Glomerular endothelial cell (primary cell): ENCODE data around the gene PLEKHG5. TPM values are rescaled to one million over a fixed set of nuclear protein-coding genes. Genes with fewer than 3 reads are reported as not detected.

Experiments
- total RNA-seq: library from RNA; depleted of rRNA; stranded (reverse); fragments of >200 nt; gene quantifications from 2 replicates; pipeline ENCODE4 v1.2.3, GENCODE V29; 2015

PLEKHG5 gene
- total RNA-seq, 1 donor from 2014 or later, result 63.7 TPM

Other genes starting within 250 kb of the PLEKHG5 start
- gene HES3, start 247.5 kb downstream of the PLEKHG5 start, total RNA-seq, result not detected in 2 replicates
- gene GPR153, start 230.6 kb downstream of the PLEKHG5 start, total RNA-seq, result 4.3 and 4.7 TPM in 2 replicates
- gene ACOT7, start 97.9 kb downstream of the PLEKHG5 start, total RNA-seq, result 84.0 and 102 TPM in 2 replicates
- gene HES2, start 71.7 kb downstream of the PLEKHG5 start, total RNA-seq, result 16.1 and 41.8 TPM in 2 replicates
- 0.15 and 1.1 TPM in 2 replicates for gene ESPN, start 66.9 kb downstream of the PLEKHG5 start, total RNA-seq
- 34.5 and 57.9 TPM in 2 replicates for gene TNFRSF25, start 25.5 kb downstream of the PLEKHG5 start, total RNA-seq
- 19.5 and 32.1 TPM in 2 replicates for gene NOL9, start 62.8 kb upstream of the PLEKHG5 start, total RNA-seq
- not detected in 2 replicates for gene TAS1R1, start 63.6 kb upstream of the PLEKHG5 start, total RNA-seq
- gene ZBTB48, start 88.3 kb upstream of the PLEKHG5 start, total RNA-seq, result 16.9 and 20.7 TPM in 2 replicates
- 31.5 and 41.0 TPM in 2 replicates for gene KLHL21, start 111.2 kb upstream of the PLEKHG5 start, total RNA-seq
- gene PHF13, start 122.1 kb upstream of the PLEKHG5 start, total RNA-seq, result 7.8 and 14.9 TPM in 2 replicates
- gene THAP3, start 133.2 kb upstream of the PLEKHG5 start, total RNA-seq, result 17.9 and 19.7 TPM in 2 replicates
- gene DNAJC11, start 210.1 kb upstream of the PLEKHG5 start, total RNA-seq, result 34.1 and 49.6 TPM in 2 replicates